Mesendoderm (in vitro differentiated cells): ENCODE results near the gene LSS.
A peak's percentile ranks its signal among the peaks of the same experiment; 100 is the strongest.
"Not testable (repeated sequence)": the region's sequence is repeated elsewhere in the genome, so short reads cannot be mapped to it uniquely, and the experiment has no call there.

Experiments
- DNase-seq: peaks from one replicate; pipeline ENCODE4 v3.0.0; 2013
- H2AK5ac ChIP-seq: 2 replicates; pipeline ENCODE4 v1.6.1; 2013; ENCODE audit warnings: low read length, inconsistent platforms
- H2BK120ac ChIP-seq: 2 replicates; pipeline ENCODE4 v1.6.1; 2013; ENCODE audit warnings: low read depth, mild to moderate bottlenecking, low read length, moderate library complexity, mixed read lengths
- H2BK15ac ChIP-seq: replicated peaks from 2 replicates; pipeline ENCODE4 v1.6.1; 2013; ENCODE audit warnings: low read depth, mild to moderate bottlenecking, moderate library complexity
- H2BK5ac ChIP-seq: 2 replicates; pipeline ENCODE4 v1.6.1; 2013; ENCODE audit warnings: low read length, inconsistent platforms
- H3K18ac ChIP-seq: 2 replicates; pipeline ENCODE4 v1.6.1; 2013; ENCODE audit warnings: mild to moderate bottlenecking, low read length, mixed read lengths
- H3K23ac ChIP-seq: one replicate; pipeline ENCODE4 v1.6.1; 2013; ENCODE audit warnings: low read length
- H3K27ac ChIP-seq: 2 replicates; pipeline ENCODE4 v1.5.1; 2013; ENCODE audit warnings: low read depth, mild to moderate bottlenecking, inconsistent platforms, low read length, moderate library complexity
- H3K27me3 ChIP-seq: 2 replicates; pipeline ENCODE4 v1.6.1; 2013; ENCODE audit warnings: low read length, control low read depth, mild to moderate bottlenecking, inconsistent platforms; ENCODE audit not compliant: insufficient read depth, poor library complexity
- H3K36me3 ChIP-seq: 2 replicates; pipeline ENCODE4 v1.6.1; 2013; ENCODE audit warnings: low read length, inconsistent platforms; ENCODE audit not compliant: control insufficient read depth, insufficient read depth
- H3K4ac ChIP-seq: one replicate; pipeline ENCODE4 v1.6.1; 2013; ENCODE audit warnings: low read depth, mild to moderate bottlenecking, low read length, moderate library complexity
- H3K4me1 ChIP-seq: 2 replicates; pipeline ENCODE4 v1.6.1; 2013; ENCODE audit warnings: low read depth, low read length, inconsistent platforms; ENCODE audit not compliant: control insufficient read depth
- H3K4me2 ChIP-seq: 2 replicates; pipeline ENCODE4 v1.6.1; 2013; ENCODE audit warnings: low read length
- H3K4me3 ChIP-seq: 2 replicates; pipeline ENCODE4 v1.5.1; 2013; ENCODE audit warnings: mild to moderate bottlenecking, low read length
- H3K56ac ChIP-seq: one replicate; pipeline ENCODE4 v1.6.1; 2013; ENCODE audit warnings: low read length
- H3K79me1 ChIP-seq: 2 replicates; pipeline ENCODE4 v1.6.1; 2013; ENCODE audit warnings: low read length, inconsistent platforms
- H3K79me2 ChIP-seq: 2 replicates; pipeline ENCODE4 v1.6.1; 2013; ENCODE audit warnings: mild to moderate bottlenecking, low read length; ENCODE audit not compliant: control insufficient read depth, insufficient read depth
- H3K9ac ChIP-seq: 2 replicates; pipeline ENCODE4 v1.6.1; 2013; ENCODE audit warnings: low read length, inconsistent platforms
- H4K5ac ChIP-seq: one replicate; pipeline ENCODE4 v1.6.1; 2013; ENCODE audit warnings: low read length
- H4K8ac ChIP-seq: one replicate; pipeline ENCODE4 v1.6.1; 2013; ENCODE audit warnings: low read depth, mild to moderate bottlenecking, control low read depth, low read length, moderate library complexity
- WGBS: extraction: QIAGEN DNeasy Blood & Tissue Kit; methylation state at CpG from one replicate; pipeline ENCODE4 v1.1.7; 2013; ENCODE audit warnings: low lambda C conversion rate, missing lambda C conversion rate; ENCODE audit not compliant: insufficient coverage; ENCODE audit errors: extremely low coverage; 5-methylcytosine and 5-hydroxymethylcytosine counted together

The LSS gene

DNA sequence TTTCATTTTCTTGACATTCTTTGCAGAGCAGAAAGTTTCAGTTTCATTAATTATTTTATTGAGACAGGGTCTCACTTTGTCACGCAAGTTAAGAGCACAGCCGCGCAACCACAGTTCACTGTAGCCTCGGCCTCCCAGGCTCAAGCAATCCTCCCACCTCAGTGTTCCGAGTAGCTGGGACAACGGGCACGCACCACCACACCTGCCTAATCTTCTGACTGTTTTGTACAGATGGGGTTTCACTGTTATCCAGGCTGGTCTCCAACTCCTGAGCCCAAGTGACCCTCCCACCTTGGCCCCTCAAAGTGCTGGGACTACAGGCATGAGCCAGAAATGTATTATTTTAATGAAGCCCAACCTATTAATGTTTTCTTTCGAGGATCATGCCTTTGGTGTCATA, 41.3 kb downstream of the LSS start:
- H2AK5ac ChIP-seq, result no peak overlapping the region
- peaks cover 1% of the 10 kb centered on the region for H3K79me1 ChIP-seq
- no peak overlapping the region for H3K27ac ChIP-seq

GRCh38 chr21:46185716-46186115, 42.9 kb downstream of the LSS start:
- no CpG with 5 or more reads among the region's 7 CpGs for WGBS
- no peak for DNase-seq
- no peak overlapping the region for H3K4ac ChIP-seq

More for the DNA sequence above, 41.3 kb downstream of the LSS start:
- no peak overlapping the region for H4K5ac ChIP-seq
- H3K23ac ChIP-seq, result no peak overlapping the region
- H3K79me2 ChIP-seq, result no peaks in the 10 kb centered on the region
- H2BK15ac ChIP-seq, result no peak overlapping the region
- H3K4me1 ChIP-seq, result peaks cover 2% of the 10 kb centered on the region
- no peak overlapping the region for H2BK5ac ChIP-seq
- H3K56ac ChIP-seq, result no peak overlapping the region
- H3K4me2 ChIP-seq, result no peak overlapping the region
- H3K27me3 ChIP-seq, result no peaks in the 10 kb centered on the region
- no peak overlapping the region for H2BK120ac ChIP-seq
- DNase-seq, result no peak
- peaks cover 12% of the 10 kb centered on the region for H3K36me3 ChIP-seq
- H3K9ac ChIP-seq, result no peak overlapping the region
- no peak overlapping the region for H3K4me3 ChIP-seq
- no peak overlapping the region for H4K8ac ChIP-seq
- no peak overlapping the region for H3K18ac ChIP-seq
- WGBS, result no CpG with 5 or more reads among the region's 8 CpGs
- no peak overlapping the region for H3K4ac ChIP-seq

GRCh38 chr21:46184625-46185555, 43.7 kb downstream of the LSS start:
- H2BK120ac ChIP-seq, result no peak overlapping the region
- peak overlapping the region; percentile 4 for H3K27ac ChIP-seq
- H4K8ac ChIP-seq, result no peak overlapping the region
- H3K79me2 ChIP-seq, result no peaks in the 10 kb centered on the region
- peak; percentile 99 for DNase-seq
- H2BK15ac ChIP-seq, result no peak overlapping the region
- peak overlapping the region; percentile 54 for H2BK5ac ChIP-seq
- H3K56ac ChIP-seq, result peak overlapping the region; percentile 86
- H3K36me3 ChIP-seq, result peaks cover 4% of the 10 kb centered on the region
- no CpG with 5 or more reads among the region's 30 CpGs for WGBS
- H3K4me1 ChIP-seq, result peaks cover 2% of the 10 kb centered on the region
- no peak overlapping the region for H2AK5ac ChIP-seq
- H3K18ac ChIP-seq, result no peak overlapping the region
- peak overlapping the region; percentile 78 for H3K9ac ChIP-seq
- no peak overlapping the region for H4K5ac ChIP-seq
- H3K4me3 ChIP-seq, result peak overlapping the region; percentile 53
- peaks cover 1% of the 10 kb centered on the region for H3K79me1 ChIP-seq
- H3K4me2 ChIP-seq, result peak overlapping the region; percentile 87
- H3K4ac ChIP-seq, result no peak overlapping the region
- no peak overlapping the region for H3K23ac ChIP-seq
- no peaks in the 10 kb centered on the region for H3K27me3 ChIP-seq

More at GRCh38 chr21:46185716-46186115, 42.9 kb downstream of the LSS start:
- no peak overlapping the region for H2BK15ac ChIP-seq
- H3K27ac ChIP-seq, result no peak overlapping the region
- peaks cover 9% of the 10 kb centered on the region for H3K36me3 ChIP-seq
- H3K4me2 ChIP-seq, result no peak overlapping the region
- no peak overlapping the region for H2AK5ac ChIP-seq
- no peaks in the 10 kb centered on the region for H3K79me2 ChIP-seq
- H4K8ac ChIP-seq, result no peak overlapping the region
- H2BK5ac ChIP-seq, result no peak overlapping the region
- H3K56ac ChIP-seq, result no peak overlapping the region
- no peak overlapping the region for H3K9ac ChIP-seq
- no peak overlapping the region for H2BK120ac ChIP-seq
- H4K5ac ChIP-seq, result no peak overlapping the region
- no peak overlapping the region for H3K18ac ChIP-seq
- no peak overlapping the region for H3K23ac ChIP-seq
- no peaks in the 10 kb centered on the region for H3K27me3 ChIP-seq
- H3K4me3 ChIP-seq, result no peak overlapping the region
- peaks cover 1% of the 10 kb centered on the region for H3K79me1 ChIP-seq
- H3K4me1 ChIP-seq, result peaks cover 2% of the 10 kb centered on the region

GRCh38 chr21:46183910-46184624, 44.5 kb downstream of the LSS start, which contains the start of gene SPATC1L:
Gene SPATC1L, minus strand, starts transcription at chr21:46184459. Its CDS starts 1,643 bp downstream, at chr21:46182816.
- Histone ChIP-seq H3K79me2 (no peaks in the 10 kb centered on the region), H3K79me1 (peaks cover 3% of the 10 kb centered on the region), H3K4me1 (peaks cover 2% of the 10 kb centered on the region), H3K27me3 (no peaks in the 10 kb centered on the region), H3K4me2 (peak within 1 kb of the TSS; percentile 100), H4K8ac (no peak within 1 kb of the TSS), H3K4me3 (peak within 1 kb of the TSS; percentile 97), H3K18ac (peak within 1 kb of the TSS; percentile 6), H2BK15ac (no peak within 1 kb of the TSS), H3K23ac (no peak within 1 kb of the TSS), H3K27ac (peak within 1 kb of the TSS; percentile 4), H3K4ac (no peak within 1 kb of the TSS), H4K5ac (no peak within 1 kb of the TSS), H2AK5ac (no peak within 1 kb of the TSS), H3K9ac (peak within 1 kb of the TSS; percentile 92), H2BK5ac (peak within 1 kb of the TSS; percentile 63), H3K56ac (peak within 1 kb of the TSS; percentile 98), H3K36me3 (peaks cover 3% of the 10 kb centered on the region), H2BK120ac (no peak within 1 kb of the TSS)
- whole genome bisulfite sequencing, result no CpG with 5 or more reads among the region's 24 CpGs
- peak; percentile 92 for DNase-seq

- not testable (repeated sequence) for H3K79me2 ChIP-seq, H3K27ac ChIP-seq, H3K4ac ChIP-seq, H3K4me3 ChIP-seq, H3K4me2 ChIP-seq, H3K56ac ChIP-seq, H3K18ac ChIP-seq, DNase-seq, H3K23ac ChIP-seq, H2BK5ac ChIP-seq, H2BK120ac ChIP-seq, H4K5ac ChIP-seq, H3K36me3 ChIP-seq, H3K4me1 ChIP-seq, H4K8ac ChIP-seq, H3K27me3 ChIP-seq, H3K79me1 ChIP-seq, H2BK15ac ChIP-seq
- H3K9ac ChIP-seq, result peak overlapping the region; percentile 92
- WGBS, result no CpG with 5 or more reads among the region's 13 CpGs
- peak overlapping the region; percentile 37 for H2AK5ac ChIP-seq
These were observed 45.2 kb downstream of the LSS start for GRCh38 chr21:46183337-46183909.
